Karpas-422 (cell line): Measurements from ENCODE around the gene GP1BA. TPM values are rescaled to one million over a fixed set of nuclear protein-coding genes. Genes with fewer than 3 reads are reported as not detected.
"Not testable (repeated sequence)": the region's sequence is repeated elsewhere in the genome, so short reads cannot be mapped to it uniquely, and the experiment has no call there.

Experiments used
- DNase-seq: peaks from one replicate; pipeline ENCODE4 v3.0.0-alpha.2; 2015
- H2AFZ ChIP-seq: fragments of 200-600 bp; sonication (generic); 2 replicates; pipeline ENCODE4 v1.6.1; 2014; ENCODE audit warnings: antibody characterized with exemption, low read length, mixed read lengths
- H3K27ac ChIP-seq: fragments of 200-600 bp; sonication (generic); 2 replicates; pipeline ENCODE4 v1.5.1; 2014; ENCODE audit warnings: mild to moderate bottlenecking, low read length, moderate library complexity
- H3K27me3 ChIP-seq: fragments of 200-600 bp; sonication (generic); 2 replicates; pipeline ENCODE4 v1.6.1; 2014; ENCODE audit warnings: low read length, mixed read lengths
- H3K36me3 ChIP-seq: fragments of 200-600 bp; sonication (generic); 2 replicates; pipeline ENCODE4 v1.6.1; 2014; ENCODE audit warnings: low read length, mixed read lengths; ENCODE audit not compliant: insufficient read depth
- H3K4me1 ChIP-seq: fragments of 200-600 bp; sonication (generic); 2 replicates; pipeline ENCODE4 v1.6.1; 2014; ENCODE audit warnings: mild to moderate bottlenecking, low read length, mixed read lengths
- H3K4me2 ChIP-seq: fragments of 200-600 bp; sonication (generic); 2 replicates; pipeline ENCODE4 v1.6.1; 2014; ENCODE audit warnings: low read length, low read depth, mild to moderate bottlenecking; ENCODE audit not compliant: poor library complexity, severe bottlenecking
- H3K4me3 ChIP-seq: fragments of 200-600 bp; sonication (generic); 2 replicates; pipeline ENCODE4 v1.5.1; 2014; ENCODE audit warnings: mild to moderate bottlenecking, antibody characterized with exemption, low read length, mixed read lengths
- H3K79me2 ChIP-seq: fragments of 200-600 bp; sonication (generic); 2 replicates; pipeline ENCODE4 v1.6.1; 2014; ENCODE audit warnings: mild to moderate bottlenecking, low read length, mixed read lengths
- H3K9ac ChIP-seq: fragments of 200-600 bp; sonication (generic); 2 replicates; pipeline ENCODE4 v1.6.0; 2014; ENCODE audit warnings: low read length
- H3K9me2 ChIP-seq: fragments of 200-600 bp; sonication (generic), shearing (Covaris generic); replicated peaks from 2 replicates; pipeline ENCODE4 v1.6.0; 2014; ENCODE audit warnings: mild to moderate bottlenecking, low read length, moderate library complexity; ENCODE audit not compliant: insufficient read depth
- H3K9me3 ChIP-seq: fragments of 300-700, 200-600 bp; sonication (generic); 2 replicates; pipeline ENCODE4 v1.6.1; 2014; ENCODE audit warnings: low read length, mixed read lengths
- H4K20me1 ChIP-seq: fragments of 200-600 bp; sonication (generic); 2 replicates; pipeline ENCODE4 v1.6.1; 2014; ENCODE audit warnings: mild to moderate bottlenecking, antibody characterized with exemption, low read length, low read depth; ENCODE audit not compliant: insufficient read depth
- total RNA-seq: library from RNA; depleted of rRNA; stranded (reverse); fragments of >200 nt; shearing (Covaris generic); gene quantifications from 2 replicates; pipeline ENCODE4 v1.2.3, GENCODE V29; 2014; ENCODE audit warnings: low replicate concordance

The GP1BA gene
- total RNA-seq, 1 experiment from 2014 or later: not detected

DNA sequence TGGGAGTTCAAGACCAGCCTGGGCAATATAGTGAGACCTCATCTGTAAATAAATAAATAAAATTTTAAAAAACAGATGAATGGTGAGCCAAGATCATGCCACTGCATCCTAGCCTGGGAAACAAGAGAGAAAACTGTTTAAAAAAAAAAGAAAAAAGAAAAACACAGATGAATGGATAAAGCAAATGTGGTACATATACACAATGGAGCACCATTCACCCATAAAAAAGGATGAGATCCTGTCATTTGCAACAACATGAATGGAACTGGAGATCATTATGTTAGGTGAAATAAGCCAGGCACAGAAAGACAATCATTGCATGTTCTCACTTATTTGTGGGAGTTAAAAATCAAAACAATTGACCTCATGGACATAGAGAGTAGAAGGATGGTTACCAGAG, 25.4 kb upstream of the GP1BA start:
- not testable (repeated sequence) for H2AFZ ChIP-seq, H3K9ac ChIP-seq, H3K9me3 ChIP-seq, H3K36me3 ChIP-seq, H3K4me3 ChIP-seq, H4K20me1 ChIP-seq, DNase-seq, H3K9me2 ChIP-seq, H3K27ac ChIP-seq, H3K4me2 ChIP-seq, H3K79me2 ChIP-seq, H3K27me3 ChIP-seq
- peaks cover 10% of the 10 kb centered on the region for H3K4me1 ChIP-seq

DNA sequence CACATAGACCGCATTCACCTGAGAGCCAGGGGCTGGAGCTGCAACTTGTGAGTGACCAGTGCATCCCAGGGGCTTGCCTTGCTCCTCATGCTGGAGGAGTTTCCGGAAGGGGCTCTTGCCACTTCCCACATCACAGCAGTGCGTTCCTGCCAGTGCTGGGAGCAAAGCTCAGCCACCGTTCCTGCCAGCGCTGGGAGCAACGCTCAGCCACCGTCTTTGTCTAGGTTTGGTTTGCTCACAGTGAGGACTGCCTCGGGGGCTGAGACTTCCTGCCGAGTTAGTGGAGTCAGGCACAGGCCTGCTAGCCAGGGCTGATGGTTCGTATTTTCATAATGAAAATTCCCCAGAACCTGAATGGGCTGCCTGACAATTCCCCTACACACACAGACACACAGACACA, 23.8 kb upstream of the GP1BA start:
- peaks cover 5% of the 10 kb centered on the region for H3K4me1 ChIP-seq
- no peak overlapping the region for H3K4me3 ChIP-seq
- no peaks in the 10 kb centered on the region for H3K9me3 ChIP-seq
- H3K79me2 ChIP-seq: no peaks in the 10 kb centered on the region
- no peak overlapping the region for H3K9ac ChIP-seq
- no peaks in the 10 kb centered on the region for H3K9me2 ChIP-seq
- no peak overlapping the region for H2AFZ ChIP-seq
- no peak for DNase-seq
- no peak overlapping the region for H3K27ac ChIP-seq
- H3K4me2 ChIP-seq: no peak overlapping the region
- no peaks in the 10 kb centered on the region for H4K20me1 ChIP-seq
- H3K36me3 ChIP-seq: no peaks in the 10 kb centered on the region
- no peaks in the 10 kb centered on the region for H3K27me3 ChIP-seq

DNA sequence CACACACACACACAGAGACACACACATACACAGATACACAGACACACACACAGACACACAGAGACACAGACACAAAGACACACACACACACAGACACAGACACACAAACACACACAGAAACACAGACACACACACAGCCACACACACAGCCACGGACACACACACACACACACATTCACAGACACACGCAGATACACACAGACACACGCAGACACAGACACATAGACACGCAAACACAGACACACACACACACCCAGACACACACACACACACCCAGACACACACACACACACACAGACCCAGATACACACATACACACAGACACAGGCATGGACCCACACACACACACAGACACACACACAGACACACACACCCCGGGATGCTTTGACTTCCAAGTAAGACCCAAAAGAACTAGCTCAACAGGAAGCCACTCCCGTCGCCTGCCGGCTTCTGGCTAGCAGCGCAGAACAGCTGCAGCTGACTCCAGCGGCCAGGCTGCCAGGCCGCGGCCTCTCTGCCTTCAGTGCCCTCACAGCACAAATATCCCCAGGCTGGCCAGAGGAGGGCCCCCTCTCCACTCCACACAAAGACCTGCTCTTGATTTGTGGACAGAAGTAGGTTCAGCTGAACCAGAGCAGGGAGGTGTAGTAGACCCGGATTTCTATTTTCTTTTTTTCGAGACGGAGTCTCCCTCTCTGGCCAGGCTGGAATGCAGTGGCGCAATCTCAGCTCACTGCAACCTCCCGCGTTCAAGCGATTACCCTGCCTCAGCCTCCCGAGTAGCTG, 23.2 kb upstream of the GP1BA start:
- no peaks in the 10 kb centered on the region for H3K79me2 ChIP-seq
- no peaks in the 10 kb centered on the region for H3K9me2 ChIP-seq
- H3K27ac ChIP-seq: no peak overlapping the region
- no peak overlapping the region for H3K4me3 ChIP-seq
- 0 out of 2 replicates have a peak, but pooled peaks cover 2% of the 10 kb centered on the region for H3K4me1 ChIP-seq
- H3K4me2 ChIP-seq: no peak overlapping the region
- DNase-seq: peak; percentile 88
- no peak overlapping the region for H2AFZ ChIP-seq
- no peaks in the 10 kb centered on the region for H3K27me3 ChIP-seq
- no peaks in the 10 kb centered on the region for H3K36me3 ChIP-seq
- no peaks in the 10 kb centered on the region for H4K20me1 ChIP-seq
- H3K9me3 ChIP-seq: no peaks in the 10 kb centered on the region
- H3K9ac ChIP-seq: no peak overlapping the region

DNA sequence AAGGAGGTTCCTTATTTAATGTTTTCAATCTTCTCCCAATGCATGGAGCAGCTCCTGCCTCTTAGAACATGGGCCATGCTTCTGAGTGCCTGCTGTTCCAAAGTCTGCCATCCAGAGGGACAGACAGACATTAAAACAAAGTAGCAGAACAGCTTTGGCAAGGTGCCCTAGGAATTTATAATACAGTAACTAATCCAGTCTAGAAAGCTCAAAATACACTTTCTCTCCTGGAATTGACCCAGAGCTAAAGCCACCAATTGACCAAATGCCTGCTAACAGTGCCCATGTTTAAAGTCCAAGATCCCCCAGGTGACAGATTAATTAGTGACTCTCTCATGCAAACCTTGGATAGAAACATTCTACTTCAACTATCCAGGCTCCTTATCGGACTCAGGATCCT, 18.1 kb upstream of the GP1BA start:
- no peak for DNase-seq
- no peak overlapping the region for H3K9ac ChIP-seq
- no peak overlapping the region for H3K4me3 ChIP-seq
- no peaks in the 10 kb centered on the region for H3K36me3 ChIP-seq
- H3K79me2 ChIP-seq: no peaks in the 10 kb centered on the region
- 0 out of 2 replicates have a peak, but pooled peaks cover under 1% of the 10 kb centered on the region for H3K4me1 ChIP-seq
- H3K9me2 ChIP-seq: no peaks in the 10 kb centered on the region
- H3K27me3 ChIP-seq: no peaks in the 10 kb centered on the region
- H3K27ac ChIP-seq: no peak overlapping the region
- no peak overlapping the region for H2AFZ ChIP-seq
- H3K9me3 ChIP-seq: no peaks in the 10 kb centered on the region
- H3K4me2 ChIP-seq: no peak overlapping the region
- no peaks in the 10 kb centered on the region for H4K20me1 ChIP-seq

DNA sequence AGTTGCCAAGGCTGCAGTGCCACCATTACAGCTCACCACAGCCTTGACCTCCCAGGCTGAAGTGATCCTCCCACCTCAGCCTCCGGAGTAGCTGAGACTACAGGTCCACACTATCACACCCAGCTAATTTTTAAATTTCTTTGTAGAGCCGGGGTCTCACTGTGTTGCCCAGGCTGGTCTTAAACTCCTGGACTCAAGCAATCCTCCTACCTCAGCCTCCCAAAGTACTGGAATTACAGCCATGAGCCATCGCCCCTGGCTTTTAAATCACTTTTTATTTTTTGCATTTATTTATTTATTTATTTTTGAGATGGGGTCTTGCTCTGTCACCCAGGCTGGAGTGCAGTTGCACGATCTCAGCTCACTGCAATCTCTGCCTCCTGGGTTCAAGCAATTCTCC, 17.5 kb upstream of the GP1BA start:
- not testable (repeated sequence) for H3K27ac ChIP-seq, DNase-seq, H3K79me2 ChIP-seq, H2AFZ ChIP-seq, H3K27me3 ChIP-seq, H3K4me1 ChIP-seq, H3K9me3 ChIP-seq, H3K9me2 ChIP-seq, H3K4me3 ChIP-seq, H3K9ac ChIP-seq, H3K4me2 ChIP-seq, H4K20me1 ChIP-seq, H3K36me3 ChIP-seq

DNA sequence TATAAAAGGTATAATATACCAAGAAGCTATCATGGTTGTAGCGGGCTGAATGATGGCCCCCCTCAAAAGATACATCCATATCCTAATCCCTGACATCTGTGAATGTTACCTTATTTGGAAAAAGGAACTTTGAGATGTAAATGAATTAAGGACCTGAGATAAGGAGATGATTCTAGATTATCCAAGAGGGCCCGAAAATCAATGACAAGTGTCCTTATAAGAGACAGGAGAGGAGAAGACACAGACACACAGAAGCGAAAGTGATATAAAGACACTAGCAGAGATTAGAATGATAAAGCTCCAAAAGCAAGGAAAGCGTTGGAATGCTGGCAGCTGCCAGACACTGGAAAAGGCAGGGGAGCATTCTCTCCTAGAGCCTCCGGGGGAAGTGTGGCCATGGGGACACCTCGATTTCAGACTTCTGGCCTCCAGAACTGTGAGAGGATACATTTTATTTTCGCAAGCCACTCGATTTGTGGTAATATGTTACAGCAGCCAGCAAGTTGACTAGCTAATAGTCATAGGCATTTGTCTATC, 12.5 kb upstream of the GP1BA start:
- no peak for DNase-seq
- Histone ChIP-seq H3K4me2 (no peak overlapping the region), H3K4me3 (no peak overlapping the region), H3K79me2 (no peaks in the 10 kb centered on the region), H3K9me3 (no peaks in the 10 kb centered on the region), H3K4me1 (no peaks in the 10 kb centered on the region), H3K9ac (no peak overlapping the region), H4K20me1 (no peaks in the 10 kb centered on the region), H2AFZ (no peak overlapping the region), H3K27me3 (no peaks in the 10 kb centered on the region), H3K9me2 (no peaks in the 10 kb centered on the region), H3K36me3 (no peaks in the 10 kb centered on the region), H3K27ac (no peak overlapping the region)

DNA sequence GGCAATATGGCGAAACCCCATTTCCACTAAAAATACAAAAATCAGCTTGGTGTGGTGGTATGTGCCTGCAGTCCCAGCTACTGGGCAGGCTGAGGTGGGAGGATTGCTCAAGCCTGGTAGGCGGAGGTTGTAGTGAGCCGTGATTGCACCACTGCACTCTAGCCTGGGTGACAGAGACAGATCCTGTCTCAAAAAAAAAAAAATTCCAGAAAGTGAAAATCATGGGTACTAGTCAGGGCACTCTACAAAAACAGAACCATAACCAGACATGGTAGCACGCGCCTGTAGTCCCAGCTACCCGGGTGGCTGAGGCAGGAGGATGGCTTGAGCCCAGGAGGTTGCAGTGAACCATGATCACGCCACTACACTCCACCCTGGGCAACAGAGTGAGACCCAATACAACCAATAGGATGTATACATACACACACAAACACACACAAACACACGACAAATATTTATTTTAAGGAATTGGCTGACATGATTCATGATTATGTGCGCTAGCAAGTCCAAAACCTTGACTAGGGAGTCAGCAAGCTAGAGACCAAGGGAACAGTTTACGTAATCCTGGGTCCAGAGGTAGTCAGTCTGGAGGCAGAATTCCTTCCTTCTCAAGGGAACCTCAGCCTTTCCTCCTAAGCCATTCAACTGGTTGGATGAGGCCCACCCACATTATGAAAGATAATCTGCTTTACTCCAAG, 11.6 kb upstream of the GP1BA start:
- Histone ChIP-seq H3K27me3 (no peaks in the 10 kb centered on the region), H4K20me1 (no peaks in the 10 kb centered on the region), H3K4me1 (no peaks in the 10 kb centered on the region), H3K4me3 (no peak overlapping the region), H3K4me2 (no peak overlapping the region), H3K36me3 (no peaks in the 10 kb centered on the region), H3K79me2 (no peaks in the 10 kb centered on the region), H3K9me3 (no peaks in the 10 kb centered on the region), H3K9me2 (no peaks in the 10 kb centered on the region), H3K27ac (no peak overlapping the region), H3K9ac (no peak overlapping the region), H2AFZ (no peak overlapping the region)
- no peak for DNase-seq

DNA sequence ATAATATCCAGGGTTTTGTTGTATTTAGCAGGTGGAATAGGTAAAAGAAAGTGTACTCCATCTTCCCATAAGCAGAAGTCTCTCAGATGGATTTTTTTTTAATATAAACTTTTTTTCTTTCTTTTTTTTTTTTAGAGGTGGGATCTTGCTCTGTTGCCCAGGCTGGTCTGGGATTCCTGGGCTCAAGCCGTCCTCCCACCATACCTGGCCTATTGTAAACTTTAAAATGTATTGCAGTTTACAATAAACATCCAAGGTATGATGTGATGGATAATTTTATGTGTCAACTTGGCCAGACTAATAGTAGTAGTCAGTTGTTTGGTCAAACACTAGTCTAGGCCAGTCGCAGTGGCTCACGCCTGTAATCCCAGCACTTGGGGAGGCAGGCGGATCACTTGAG, 10.8 kb upstream of the GP1BA start:
- Histone ChIP-seq H3K4me1 (no peaks in the 10 kb centered on the region), H3K27me3 (no peaks in the 10 kb centered on the region), H3K9me3 (no peaks in the 10 kb centered on the region), H3K9ac (no peak overlapping the region), H2AFZ (no peak overlapping the region), H3K9me2 (no peaks in the 10 kb centered on the region), H3K4me3 (no peak overlapping the region), H3K79me2 (no peaks in the 10 kb centered on the region), H3K27ac (no peak overlapping the region), H4K20me1 (no peaks in the 10 kb centered on the region), H3K4me2 (no peak overlapping the region), H3K36me3 (no peaks in the 10 kb centered on the region)
- DNase-seq: no peak
